Duodenal mucosa (tissue), 2 donors: ENCODE results near the gene PIGN.
A peak's percentile ranks its signal among the peaks of the same experiment; 100 is the strongest.

Experiments used
- H3K27ac ChIP-seq: one replicate; pipeline ENCODE4 v1.7.0; 2013; ENCODE audit warnings: low read depth, low read length
- H3K27me3 ChIP-seq, 2 donors: one replicate each; pipeline ENCODE4 v1.7.0; 2013; ENCODE audit warnings: low read length in 2 of 2, control low read depth in 1 of 2; ENCODE audit not compliant: insufficient read depth in 2 of 2, control insufficient read depth in 1 of 2
- H3K36me3 ChIP-seq, 2 donors: one replicate each; pipeline ENCODE4 v1.7.0; 2013; ENCODE audit warnings: low read length in 2 of 2, control low read depth in 1 of 2; ENCODE audit not compliant: insufficient read depth in 2 of 2, control insufficient read depth in 1 of 2
- H3K4me1 ChIP-seq, 2 donors: one replicate each; pipeline ENCODE4 v1.7.0; 2013; ENCODE audit warnings: low read length in 2 of 2, control low read depth in 1 of 2; ENCODE audit not compliant: insufficient read depth in 2 of 2, control insufficient read depth in 1 of 2
- H3K4me3 ChIP-seq, 2 donors: one replicate each; pipeline ENCODE4 v1.7.0; 2013; ENCODE audit warnings: low read length in 2 of 2, low read depth in 1 of 2
- H3K9ac ChIP-seq, 2 donors: one replicate each; pipeline ENCODE4 v1.7.0; 2013; ENCODE audit warnings: low read length in 2 of 2, low read depth in 1 of 2
- H3K9me3 ChIP-seq, 2 donors: one replicate each; pipeline ENCODE4 v1.7.0; 2013; ENCODE audit warnings: low read length in 2 of 2, control low read depth in 1 of 2; ENCODE audit not compliant: control insufficient read depth in 1 of 2

PIGN gene

GRCh38 chr18:62026586-62026985 is 160.3 kb downstream of the PIGN start:
- Histone ChIP-seq H3K9me3 (no peaks in the 10 kb centered on the region), H3K4me1 (no peaks in the 10 kb centered on the region), H3K36me3 (no peaks in the 10 kb centered on the region), H3K27me3 (no peaks in the 10 kb centered on the region), H3K27ac (no peak overlapping the region), H3K4me3 (no peak overlapping the region), H3K9ac (no peak overlapping the region)

GRCh38 chr18:62024983-62025382 is 161.9 kb downstream of the PIGN start:
- Histone ChIP-seq H3K4me3 (no peak overlapping the region), H3K9me3 (peaks cover 0 to 6% of the 10 kb centered on the region in 2 donors), H3K36me3 (no peaks in the 10 kb centered on the region), H3K4me1 (no peaks in the 10 kb centered on the region), H3K27ac (no peak overlapping the region), H3K27me3 (no peaks in the 10 kb centered on the region), H3K9ac (no peak overlapping the region)

- H3K9ac ChIP-seq = no peak overlapping the region
- peaks cover 0 to 6% of the 10 kb centered on the region in 2 donors for H3K9me3 ChIP-seq
- no peaks in the 10 kb centered on the region for H3K4me1 ChIP-seq
- no peak overlapping the region for H3K4me3 ChIP-seq
- H3K36me3 ChIP-seq = no peaks in the 10 kb centered on the region
- H3K27ac ChIP-seq = no peak overlapping the region
- no peaks in the 10 kb centered on the region for H3K27me3 ChIP-seq
Measured at GRCh38 chr18:62023536-62023935, 163.3 kb downstream of the PIGN start.

- Histone ChIP-seq H3K27me3 (no peaks in the 10 kb centered on the region), H3K4me3 (no peak overlapping the region), H3K4me1 (peaks cover 7 to 14% of the 10 kb centered on the region in 2 donors), H3K27ac (no peak overlapping the region), H3K9me3 (peaks cover 0 to 6% of the 10 kb centered on the region in 2 donors), H3K9ac (no peak overlapping the region), H3K36me3 (no peaks in the 10 kb centered on the region)
Measured at GRCh38 chr18:62018759-62019041, 168.2 kb downstream of the PIGN start.

- no peaks in the 10 kb centered on the region for H3K27me3 ChIP-seq
- H3K4me1 ChIP-seq = peaks cover 7 to 14% of the 10 kb centered on the region in 2 donors
- H3K36me3 ChIP-seq = no peaks in the 10 kb centered on the region
- H3K9ac ChIP-seq = no peak overlapping the region
- H3K9me3 ChIP-seq = peaks cover 0 to 6% of the 10 kb centered on the region in 2 donors
- peak overlapping the region in 1 of 2 donors; percentile 11 for H3K4me3 ChIP-seq
- no peak overlapping the region for H3K27ac ChIP-seq
Measured at GRCh38 chr18:62018034-62018758, 168.7 kb downstream of the PIGN start.

- Histone ChIP-seq H3K9me3 (peaks cover 0 to 6% of the 10 kb centered on the region in 2 donors), H3K36me3 (no peaks in the 10 kb centered on the region), H3K27ac (no peak overlapping the region), H3K4me3 (peak overlapping the region in 1 of 2 donors; percentile 11), H3K4me1 (peaks cover 7 to 14% of the 10 kb centered on the region in 2 donors), H3K27me3 (no peaks in the 10 kb centered on the region), H3K9ac (no peak overlapping the region)
Measured at GRCh38 chr18:62017618-62018017, 169.2 kb downstream of the PIGN start.

- no peak overlapping the region for H3K27ac ChIP-seq
- no peak overlapping the region for H3K4me3 ChIP-seq
- H3K27me3 ChIP-seq = no peaks in the 10 kb centered on the region
Measured at GRCh38 chr18:62011416-62011815, 175.4 kb downstream of the PIGN start.

GRCh38 chr18:62009521-62009920 is 177.3 kb downstream of the PIGN start:
- no peaks in the 10 kb centered on the region for H3K36me3 ChIP-seq
- H3K9me3 ChIP-seq = no peaks in the 10 kb centered on the region
- peaks cover 0 to 6% of the 10 kb centered on the region in 2 donors for H3K4me1 ChIP-seq
- no peak overlapping the region for H3K4me3 ChIP-seq
- H3K27me3 ChIP-seq = no peaks in the 10 kb centered on the region
- H3K9ac ChIP-seq = no peak overlapping the region
- no peak overlapping the region for H3K27ac ChIP-seq

More at GRCh38 chr18:62011416-62011815, 175.4 kb downstream of the PIGN start:
- no peak overlapping the region for H3K9ac ChIP-seq
- no peaks in the 10 kb centered on the region for H3K9me3 ChIP-seq
- H3K36me3 ChIP-seq = no peaks in the 10 kb centered on the region
- H3K4me1 ChIP-seq = peaks cover 0 to 6% of the 10 kb centered on the region in 2 donors

GRCh38 chr18:62001396-62001795 is 185.5 kb downstream of the PIGN start:
- Histone ChIP-seq H3K27me3 (no peaks in the 10 kb centered on the region), H3K27ac (no peak overlapping the region), H3K9ac (no peak overlapping the region), H3K4me1 (no peaks in the 10 kb centered on the region), H3K9me3 (no peaks in the 10 kb centered on the region), H3K36me3 (no peaks in the 10 kb centered on the region), H3K4me3 (no peak overlapping the region)

GRCh38 chr18:61998957-61999356 is 187.9 kb downstream of the PIGN start:
- no peak overlapping the region for H3K9ac ChIP-seq
- no peaks in the 10 kb centered on the region for H3K36me3 ChIP-seq
- H3K27ac ChIP-seq = no peak overlapping the region
- no peak overlapping the region for H3K4me3 ChIP-seq
- peaks cover 0 to under 1% of the 10 kb centered on the region in 2 donors for H3K4me1 ChIP-seq
- H3K27me3 ChIP-seq = no peaks in the 10 kb centered on the region
- H3K9me3 ChIP-seq = no peaks in the 10 kb centered on the region
